ENCODE measurements around the gene CDK5RAP2.
A peak's percentile ranks its signal among the peaks of the same experiment; 100 is the strongest.
"Not testable (repeated sequence)": the region's sequence is repeated elsewhere in the genome, so short reads cannot be mapped to it uniquely, and the experiment has no call there.

Gene CDK5RAP2

DNA sequence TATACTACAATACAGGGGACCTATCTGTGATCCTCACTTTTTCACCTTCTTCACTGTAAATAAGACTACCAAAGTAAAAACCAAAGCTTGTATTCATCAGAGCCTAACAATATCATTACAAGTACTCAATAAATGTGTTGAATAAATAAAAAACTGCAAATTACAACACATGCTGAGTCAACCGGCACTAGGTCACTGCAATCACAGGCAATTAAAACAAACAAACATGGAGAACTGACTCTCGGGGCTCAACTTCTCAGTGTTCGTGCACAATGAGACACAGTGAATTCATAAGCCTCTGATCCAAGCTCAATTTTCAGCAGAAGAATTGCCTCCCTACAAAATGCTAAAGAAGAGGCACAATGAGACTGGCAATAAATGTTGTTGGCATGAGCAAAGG is 69.2 kb downstream of the CDK5RAP2 start:
- DNase-seq: no peak

DNA sequence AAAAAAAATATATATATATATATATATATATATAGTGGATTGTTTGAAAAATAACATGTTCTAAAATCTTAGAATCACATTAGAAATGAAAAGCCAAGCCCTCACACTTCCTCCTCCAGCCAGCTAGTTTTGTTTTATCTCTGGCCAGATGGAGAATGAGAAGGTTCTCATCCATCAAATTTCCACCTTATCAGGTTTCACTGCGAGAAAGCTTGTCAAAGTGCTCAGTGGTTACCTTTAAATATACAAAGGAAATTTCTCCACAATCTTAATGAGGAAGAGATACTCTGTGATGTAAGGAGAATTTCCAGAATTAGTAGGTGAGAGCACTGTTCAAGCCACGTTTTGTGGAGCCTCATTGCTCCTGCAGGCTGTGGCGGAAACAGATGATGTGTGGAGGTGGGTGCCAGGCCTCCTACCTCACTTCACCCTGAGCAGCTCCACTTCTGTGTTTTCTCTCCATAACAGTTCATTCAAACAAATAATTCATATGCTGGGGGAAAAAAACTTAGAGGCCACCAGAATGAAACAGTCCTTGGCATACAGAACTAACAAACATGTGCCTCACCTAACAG is 71.9 kb downstream of the CDK5RAP2 start:
- DNase-seq: no peak

DNA sequence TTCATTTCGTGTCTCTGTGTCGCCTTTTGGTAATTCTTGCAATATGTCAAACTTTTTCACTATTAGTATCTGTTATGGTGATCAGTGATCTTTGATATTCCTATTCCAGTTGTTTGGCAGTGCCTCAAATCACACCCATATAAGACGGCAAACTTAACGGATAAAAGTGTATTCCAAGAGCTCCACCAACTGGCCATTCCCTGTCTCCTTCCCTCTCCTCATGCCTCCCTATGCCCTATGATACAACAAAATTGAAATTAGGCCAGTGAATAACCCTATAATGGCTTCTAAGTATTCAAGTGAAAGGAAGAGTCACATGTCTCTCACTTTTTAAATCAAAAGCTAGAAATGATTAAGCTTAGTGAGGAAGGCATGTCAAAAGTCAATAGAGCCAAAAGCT is 74.8 kb downstream of the CDK5RAP2 start:
- no peak for DNase-seq

GRCh38 chr9:120500733-120501132 is 79.2 kb downstream of the CDK5RAP2 start:
- DNase-seq: no peak

DNA sequence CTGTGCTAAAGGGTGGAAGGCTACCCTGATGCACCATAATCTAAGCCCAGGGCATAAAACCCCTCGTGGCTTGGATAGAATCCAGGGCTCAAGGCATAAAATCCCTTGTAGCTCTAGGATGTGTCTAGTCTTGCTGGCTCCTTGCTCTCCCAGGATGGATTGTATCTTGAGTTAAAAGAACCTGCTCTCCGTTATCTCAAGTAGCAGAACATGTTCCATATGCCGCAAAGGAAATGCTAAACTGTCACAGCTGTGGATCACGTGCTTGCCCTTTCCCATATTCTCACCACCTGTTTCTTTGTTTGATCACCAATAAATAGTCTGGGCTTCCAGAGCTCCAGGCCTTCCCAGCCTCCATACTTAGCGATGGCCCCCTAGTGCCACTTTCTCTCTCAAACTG is 82.1 kb downstream of the CDK5RAP2 start:
- DNase-seq: not testable (repeated sequence)

DNA sequence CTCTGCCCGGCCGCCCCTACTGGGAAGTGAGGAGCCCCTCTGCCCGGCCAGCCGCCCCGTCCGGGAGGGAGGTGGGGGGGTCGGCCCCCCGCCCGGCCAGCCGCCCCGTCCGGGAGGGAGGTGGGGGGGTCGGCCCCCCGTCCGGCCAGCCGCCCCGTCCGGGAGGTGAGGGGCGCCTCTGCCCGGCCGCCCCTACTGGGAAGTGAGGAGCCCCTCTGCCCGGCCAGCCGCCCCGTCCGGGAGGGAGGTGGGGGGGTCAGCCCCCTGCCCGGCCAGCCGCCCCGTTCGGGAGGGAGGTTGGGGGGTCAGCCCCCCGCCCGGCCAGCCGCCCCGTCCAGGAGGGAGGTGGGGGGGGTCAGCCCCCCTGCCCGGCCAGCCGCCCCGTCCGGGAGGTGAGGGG is 83.5 kb downstream of the CDK5RAP2 start:
- not testable (repeated sequence) for DNase-seq

DNA sequence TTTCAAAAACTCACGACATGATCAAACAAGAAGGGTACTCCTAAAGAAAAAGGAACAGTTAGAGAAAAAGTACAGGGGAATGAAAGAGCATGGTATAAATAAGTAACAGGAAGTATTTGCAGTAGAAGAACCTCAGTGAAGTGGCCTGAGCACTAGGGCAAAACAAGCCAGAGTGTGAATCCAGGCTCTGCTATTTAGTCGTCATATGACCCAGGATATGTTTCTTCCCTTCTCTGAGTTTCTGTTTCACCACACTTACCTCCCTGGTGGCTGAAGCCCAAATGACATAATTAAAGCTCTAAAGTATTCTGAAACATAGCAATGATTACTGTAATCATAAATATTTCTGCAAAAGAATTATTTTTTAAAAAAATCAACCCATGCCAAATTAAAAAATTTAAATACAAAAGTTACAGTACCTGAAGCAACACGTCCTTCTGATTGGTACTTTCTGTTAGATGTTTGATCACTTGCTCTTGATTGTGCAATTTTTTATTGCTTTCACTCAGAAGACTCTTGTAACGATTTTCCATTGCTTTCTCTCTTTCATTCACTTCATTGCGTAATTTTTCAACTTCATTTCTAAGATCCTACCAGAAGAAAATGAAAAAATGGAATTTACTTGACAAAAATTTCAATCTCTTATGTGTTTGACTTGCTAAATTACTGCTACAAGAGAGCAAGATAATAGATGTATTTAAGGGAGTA is 88.9 kb downstream of the CDK5RAP2 start:
- DNase-seq: no peak

GRCh38 chr9:120486835-120487234 is 93.1 kb downstream of the CDK5RAP2 start:
- DNase-seq: no peak

DNA sequence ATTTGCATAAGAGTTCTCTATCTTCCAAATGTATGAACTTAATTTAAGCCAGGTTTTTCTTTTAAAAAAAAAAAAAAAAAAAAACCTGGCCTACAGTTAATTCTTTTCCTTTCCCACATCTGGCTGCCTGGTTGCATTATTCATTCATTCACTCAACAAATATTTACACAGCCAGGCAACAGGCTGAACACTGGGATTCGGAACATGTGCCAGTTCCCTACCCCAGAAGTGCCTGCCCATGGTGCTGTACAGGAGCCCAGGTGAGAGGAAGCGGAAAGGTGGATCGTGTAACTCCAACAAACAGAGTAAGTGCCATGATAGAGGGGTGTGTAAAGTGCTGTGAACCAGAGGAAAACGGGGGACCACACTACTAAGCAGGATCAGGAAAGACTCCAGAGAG is 93.6 kb downstream of the CDK5RAP2 start:
- no peak for DNase-seq

GRCh38 chr9:120485788-120486187 is 94.2 kb downstream of the CDK5RAP2 start:
- no peak for DNase-seq

GRCh38 chr9:120484162-120484561 is 95.8 kb downstream of the CDK5RAP2 start:
- DNase-seq: no peak

GRCh38 chr9:120482424-120483186 is 97.4 kb downstream of the CDK5RAP2 start:
- DNase-seq: peak in 2 of 14 donors; percentile 9 to 60

GRCh38 chr9:120481846-120482245 is 98.1 kb downstream of the CDK5RAP2 start:
- no peak for DNase-seq

DNA sequence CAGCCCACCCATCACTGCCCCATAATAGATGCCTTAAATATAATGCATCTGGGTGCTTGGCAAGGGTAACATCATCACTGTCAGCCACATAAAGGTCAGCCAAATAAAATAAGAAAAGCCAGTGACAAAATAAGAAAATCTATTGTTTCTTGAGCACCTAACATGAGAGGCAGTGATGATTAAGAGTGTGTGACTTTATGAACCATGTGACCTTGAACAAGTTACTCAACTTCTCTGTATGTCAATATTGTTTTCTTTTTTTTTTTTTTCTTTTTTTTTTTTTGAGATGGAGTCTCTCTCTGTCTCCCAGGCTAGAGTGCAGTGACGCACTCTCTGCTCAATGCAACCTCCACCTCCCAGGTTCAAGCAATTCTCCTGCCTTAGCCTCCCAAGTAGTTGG is 98.7 kb downstream of the CDK5RAP2 start:
- DNase-seq: no peak

DNA sequence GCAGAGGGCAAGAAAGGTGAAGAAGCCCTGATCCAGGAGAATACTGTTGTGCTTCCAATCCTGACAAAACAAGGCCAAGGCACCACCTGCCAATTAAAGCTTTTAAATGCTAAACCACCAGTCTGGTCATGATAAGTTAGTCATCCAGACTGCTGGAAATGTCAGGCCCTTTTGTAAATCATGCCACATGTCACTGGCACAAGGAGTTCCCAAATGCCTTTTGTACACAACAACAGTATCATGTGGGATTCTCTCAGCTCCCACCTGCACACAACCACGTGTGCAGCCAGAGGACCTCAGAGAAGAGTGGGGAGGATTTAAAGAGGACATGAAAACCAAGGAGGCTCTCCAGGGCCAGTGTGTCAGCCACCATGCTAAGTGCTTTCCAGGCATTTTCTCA is 99.3 kb downstream of the CDK5RAP2 start:
- peak in 2 of 14 donors; percentile 12 to 41 for DNase-seq

- DNase-seq: no peak
These were observed 101.8 kb downstream of the CDK5RAP2 start for GRCh38 chr9:120478208-120478607.

DNA sequence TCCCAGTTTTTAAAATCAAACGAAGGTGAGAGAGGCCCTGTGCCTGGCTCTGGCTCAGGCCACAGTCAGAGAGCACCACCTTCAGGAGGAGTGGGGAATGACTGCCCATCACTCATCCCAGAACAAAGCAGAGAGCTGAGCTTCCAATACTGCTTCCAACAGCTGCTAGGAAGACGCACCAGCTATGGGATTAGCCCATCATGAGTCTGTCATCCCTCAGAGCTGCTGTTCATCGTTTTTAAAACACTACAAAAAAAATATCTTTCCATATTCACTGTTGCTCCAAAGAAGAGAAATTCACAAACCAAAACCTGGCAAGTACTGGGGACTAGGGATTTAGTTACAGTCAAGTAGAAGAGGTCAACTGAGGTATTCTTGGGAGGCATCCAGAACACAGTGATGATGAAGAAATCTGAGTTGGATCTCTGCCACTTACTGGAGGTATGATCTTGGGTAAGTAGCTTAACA is 102.4 kb downstream of the CDK5RAP2 start:
- peak in 11 of 14 donors; percentile 5 to 48 (median 17) for DNase-seq

GRCh38 chr9:120475341-120475740 is 104.6 kb downstream of the CDK5RAP2 start:
- no peak for DNase-seq

- DNase-seq: no peak
These were observed 105.2 kb downstream of the CDK5RAP2 start for GRCh38 chr9:120474591-120475243.

DNA sequence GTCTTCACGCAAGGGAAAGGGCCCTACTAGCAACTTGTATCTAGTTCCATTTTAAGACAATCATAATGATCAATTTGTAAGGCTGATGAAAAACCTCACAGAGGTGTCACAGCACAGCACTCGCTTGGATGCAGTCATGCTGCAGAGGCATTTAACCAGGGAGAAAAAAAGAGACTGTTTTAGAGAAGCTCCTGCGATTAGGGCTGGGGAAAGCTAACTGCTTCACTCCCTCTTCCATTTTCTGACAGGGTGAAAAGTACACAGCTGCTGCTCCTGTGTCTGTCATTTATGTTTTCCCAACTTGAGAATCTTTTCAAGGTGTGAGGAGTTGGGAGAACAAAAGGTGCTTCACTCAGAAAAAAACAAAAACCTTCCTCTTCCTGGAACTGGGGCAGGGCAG is 106.4 kb downstream of the CDK5RAP2 start:
- DNase-seq: no peak

DNA sequence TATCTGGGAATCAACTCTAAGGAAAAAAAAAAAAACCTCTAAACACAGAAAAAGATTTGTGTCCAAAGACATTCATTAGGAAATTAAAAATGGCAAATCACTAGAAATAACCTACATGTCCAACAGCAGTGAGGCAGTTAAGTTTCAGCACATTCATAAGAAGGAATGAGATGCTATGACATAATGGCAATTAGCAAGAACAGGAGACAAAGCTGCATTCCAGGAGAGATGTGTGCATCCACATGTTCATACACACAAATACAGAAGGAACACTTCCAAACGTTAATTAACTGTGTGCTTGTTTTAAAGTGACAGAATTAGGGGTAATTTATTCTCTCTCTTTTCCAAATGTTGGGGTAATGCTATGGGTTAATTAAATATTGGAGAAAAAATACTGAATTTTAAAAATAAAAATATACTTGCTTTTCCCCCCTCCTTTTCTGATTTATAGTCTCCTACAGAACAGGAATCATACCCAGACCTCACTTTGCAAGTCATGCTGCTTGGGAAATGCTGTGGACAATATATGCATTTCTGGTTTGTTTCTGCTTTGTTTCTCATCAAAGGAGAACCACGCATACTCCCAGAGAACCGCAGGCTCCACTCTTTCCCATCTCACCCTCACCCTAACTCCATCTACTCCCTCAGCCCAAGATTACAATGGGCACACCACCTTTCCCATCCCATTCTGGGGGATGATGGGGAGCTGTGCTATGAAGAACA is 114.1 kb downstream of the CDK5RAP2 start:
- DNase-seq: no peak

DNA sequence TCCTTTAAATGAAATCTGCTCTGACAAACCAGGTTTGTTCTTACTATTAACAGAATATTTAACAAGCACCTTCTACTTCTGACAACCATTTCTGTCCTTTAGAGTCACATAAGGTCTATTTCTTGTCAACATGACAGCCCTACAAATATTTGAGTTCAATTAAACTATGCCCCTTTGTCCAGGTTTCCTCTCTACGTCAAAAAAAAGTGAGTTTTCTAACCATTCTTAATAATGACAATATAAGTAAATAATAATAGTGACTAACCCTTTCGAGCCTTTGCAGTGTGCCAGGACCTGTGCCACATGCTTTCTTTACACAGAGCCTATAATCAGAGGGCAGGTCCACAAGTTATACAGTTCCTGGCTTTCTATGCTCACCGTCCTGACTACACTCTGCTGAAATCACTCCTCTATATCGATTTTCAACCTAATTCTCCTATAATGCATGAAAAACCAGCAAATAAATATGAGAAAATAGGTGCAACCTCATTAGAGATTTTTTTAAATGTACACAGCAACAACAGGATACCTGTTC is 115.0 kb downstream of the CDK5RAP2 start:
- no peak for DNase-seq

Data from C1 segment of cervical spinal cord (tissue), 14 donors.